HG02571 (cell line): Measurements from ENCODE around the gene NIPSNAP2.
"Not testable (repeated sequence)": the region's sequence is repeated elsewhere in the genome, so short reads cannot be mapped to it uniquely, and the experiment has no call there.

Experiments
- ATAC-seq: cut with Tn5 transposase; IDR thresholded peaks from one replicate; pipeline ENCODE4 v1.9.1; 2021; ENCODE audit warnings: mild to moderate bottlenecking, moderate library complexity; ENCODE audit not compliant: unreplicated experiment

Gene NIPSNAP2

DNA sequence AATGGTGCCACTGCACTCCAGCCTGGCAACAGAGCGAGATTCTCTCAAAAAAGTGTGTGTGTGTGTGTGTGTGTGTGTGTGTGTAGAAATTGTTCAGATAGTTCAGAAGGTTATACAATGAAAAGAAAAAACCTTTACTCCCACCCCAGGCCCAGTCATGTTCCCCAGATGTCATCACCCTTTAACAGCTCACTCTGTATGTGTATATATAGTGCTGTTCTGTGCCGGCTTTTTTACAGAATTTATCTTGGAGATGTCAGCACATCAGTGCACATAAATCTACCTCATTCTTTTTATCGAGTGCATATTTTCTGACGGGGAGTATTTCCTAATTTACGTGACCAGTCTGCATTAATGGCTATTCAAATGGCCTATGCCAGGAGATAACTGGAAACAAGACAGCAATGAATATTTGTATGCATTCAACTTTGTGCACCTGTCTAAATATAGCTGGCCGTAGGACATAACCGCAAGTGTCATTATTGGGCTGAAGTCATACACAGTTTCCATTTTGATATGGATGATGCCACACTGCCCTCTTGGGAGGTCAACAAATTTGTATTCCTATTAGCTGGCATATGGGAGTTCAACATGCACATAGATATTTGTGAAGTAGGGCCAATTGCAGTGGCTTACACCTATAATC lies 11.7 kb downstream of the NIPSNAP2 start:
- ATAC-seq: no peak

DNA sequence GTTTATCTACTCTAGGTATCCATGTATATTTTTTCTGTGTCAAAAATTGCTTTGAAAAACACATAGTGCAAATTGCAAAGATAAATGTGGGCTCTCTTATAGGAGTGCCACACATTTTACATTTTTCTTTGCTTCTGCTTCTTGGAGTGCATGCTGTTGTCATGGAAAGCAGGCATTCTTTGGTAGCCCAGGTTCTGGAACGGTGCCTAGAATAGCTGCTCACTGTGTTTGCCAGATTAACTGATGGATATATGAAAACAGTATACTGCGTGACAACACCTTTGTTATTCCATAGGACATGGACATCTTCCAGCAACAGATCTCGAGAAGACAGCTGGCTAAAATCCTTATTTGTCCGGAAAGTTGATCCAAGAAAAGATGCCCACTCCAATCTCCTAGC lies 13.4 kb downstream of the NIPSNAP2 start:
- ATAC-seq: no peak

DNA sequence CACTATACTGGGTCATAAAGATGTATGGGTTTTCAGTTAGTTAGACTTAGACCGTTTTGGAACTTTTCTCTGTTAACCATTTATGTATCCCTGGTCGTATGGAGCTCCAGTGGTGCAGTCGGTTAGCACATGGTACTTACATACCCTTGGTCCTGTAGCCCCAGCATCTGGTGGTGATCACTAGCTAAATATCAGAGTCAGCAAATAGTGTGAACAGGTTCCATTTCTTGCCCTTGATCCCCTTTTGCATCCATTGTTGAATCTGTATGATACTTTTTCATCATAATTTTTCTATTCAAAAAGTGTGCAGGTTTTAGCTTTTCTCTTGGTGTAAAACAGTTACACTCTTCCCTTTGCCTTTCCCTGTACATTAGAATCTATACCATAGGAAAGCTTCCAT lies 15.9 kb downstream of the NIPSNAP2 start:
- ATAC-seq: no peak

DNA sequence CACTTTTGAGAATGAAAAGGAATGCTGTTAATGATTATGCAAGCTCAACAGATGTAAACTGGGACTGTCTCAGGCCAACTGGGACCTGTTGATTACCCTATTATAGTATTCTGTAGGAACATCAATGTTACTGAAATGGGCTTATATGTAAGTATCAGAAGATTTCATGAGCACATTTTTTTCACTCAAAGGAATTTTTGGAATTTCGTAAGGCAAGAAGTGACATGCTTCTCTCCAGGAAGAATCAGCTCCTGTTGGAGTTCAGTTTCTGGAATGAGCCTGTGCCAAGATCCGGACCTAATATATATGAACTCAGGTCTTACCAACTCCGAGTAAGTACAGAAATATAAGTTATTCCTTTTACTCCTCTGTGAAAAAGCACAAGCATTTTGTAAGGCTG lies 19.2 kb downstream of the NIPSNAP2 start:
- ATAC-seq: no peak

DNA sequence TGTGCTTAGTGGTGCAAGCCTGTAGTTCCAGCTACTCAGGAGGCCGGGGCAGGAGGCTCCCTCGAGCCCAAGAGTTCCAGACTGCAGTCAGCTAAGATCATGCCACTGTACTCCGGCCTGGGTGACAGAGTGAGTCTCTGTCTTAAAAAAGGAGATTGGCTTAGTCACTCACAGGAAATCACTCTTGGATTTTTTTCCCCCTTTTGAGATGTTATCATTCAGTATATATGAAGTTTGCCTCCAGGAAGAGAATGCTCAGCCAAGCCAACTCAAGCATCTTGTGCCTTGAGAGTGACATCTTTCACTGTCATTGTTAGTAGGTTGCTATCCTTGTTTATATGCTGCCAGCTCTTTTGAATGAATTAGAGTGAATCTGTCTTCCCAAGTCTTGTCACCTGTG lies 28.0 kb downstream of the NIPSNAP2 start:
- ATAC-seq: no peak

DNA sequence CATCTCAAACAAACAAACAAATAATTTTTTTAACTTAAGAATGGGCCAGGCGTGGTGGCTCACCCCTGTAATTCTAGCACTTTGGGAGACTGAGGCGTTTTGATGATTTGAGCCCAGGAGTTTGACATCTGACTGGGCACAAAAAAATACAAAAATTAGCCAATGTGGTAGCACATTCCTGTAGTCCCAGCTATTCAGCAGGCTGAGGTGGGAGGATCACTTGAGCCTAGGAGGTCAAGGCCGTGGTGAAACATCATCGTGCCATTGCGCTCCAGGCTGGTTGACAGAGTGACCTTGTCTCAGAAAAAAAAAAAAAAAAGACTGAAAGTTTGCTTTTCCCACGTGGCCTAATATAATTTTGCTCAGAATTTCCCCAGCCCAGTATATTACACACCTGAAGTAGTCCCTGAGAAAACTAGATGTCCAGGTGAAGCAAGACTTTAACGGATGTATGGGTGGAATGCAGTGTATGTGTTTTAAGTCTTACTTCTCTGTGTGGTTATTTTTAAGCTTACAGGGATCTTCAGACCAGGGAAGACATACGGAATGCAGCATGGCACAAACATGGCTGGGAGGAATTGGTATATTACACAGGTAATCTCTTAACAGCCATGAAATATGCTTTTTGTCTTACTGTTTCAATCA lies 32.6 kb downstream of the NIPSNAP2 start:
- no peak for ATAC-seq

DNA sequence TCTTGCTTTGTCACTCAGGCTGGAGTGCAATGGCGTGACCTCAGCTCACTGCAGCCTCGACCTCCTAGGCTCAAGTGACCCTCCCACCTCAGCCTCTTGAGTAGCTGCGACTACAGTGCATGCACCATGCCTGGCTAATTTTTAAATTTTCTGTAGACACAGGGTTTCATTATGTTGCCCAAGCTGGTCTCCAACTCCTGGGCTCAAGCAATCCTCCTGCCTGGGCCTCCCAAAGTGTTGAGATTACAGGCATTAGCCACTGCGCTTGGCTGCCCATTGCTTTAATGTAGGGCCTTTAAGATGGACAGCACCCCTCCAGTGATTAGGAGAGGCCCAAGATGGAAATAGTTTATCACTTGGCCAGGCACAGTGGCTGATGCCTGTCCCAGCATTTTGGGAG lies 39.4 kb downstream of the NIPSNAP2 start:
- no peak for ATAC-seq

DNA sequence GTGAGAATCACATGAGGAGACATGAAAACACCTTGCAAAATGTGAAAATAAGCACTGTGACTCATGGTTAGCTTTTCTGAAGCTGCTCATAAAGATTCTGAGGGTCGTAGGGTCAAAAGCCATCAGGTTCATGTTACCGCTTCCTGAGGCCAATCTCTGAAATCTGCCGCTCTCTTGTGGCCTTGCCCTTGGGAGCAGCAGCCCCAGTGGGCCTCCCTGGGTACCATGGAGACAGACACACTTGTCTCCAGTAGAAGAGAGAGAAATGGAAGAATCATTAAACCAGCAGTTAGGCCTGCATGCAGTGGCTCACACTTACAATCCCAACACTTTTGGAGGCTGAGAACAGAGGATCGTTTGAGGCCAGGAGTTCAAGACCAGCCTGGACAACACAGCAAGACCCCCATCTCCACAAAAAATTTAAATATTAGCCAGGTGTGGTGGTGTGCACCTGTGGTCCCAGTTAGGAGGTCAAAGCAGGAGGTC lies 42.8 kb downstream of the NIPSNAP2 start:
- no peak for ATAC-seq

DNA sequence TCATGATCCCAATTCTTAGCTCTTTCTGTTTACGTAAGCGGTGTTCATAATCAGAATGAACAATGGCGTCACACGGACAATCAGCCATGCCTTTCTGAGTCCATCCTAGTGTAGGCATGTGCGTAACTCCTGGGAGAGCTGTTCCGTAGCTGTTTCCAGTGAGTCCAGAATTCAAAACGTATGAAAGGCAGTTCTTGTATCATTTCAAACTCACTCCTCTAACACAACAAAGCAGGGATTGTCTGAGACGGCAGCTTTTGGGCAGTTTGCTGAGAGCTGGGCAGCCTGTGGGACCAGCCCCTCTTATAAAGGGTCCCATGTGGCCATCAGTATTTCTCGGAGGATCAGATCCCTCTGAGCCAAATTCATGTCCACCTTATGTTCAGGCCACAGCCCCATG lies 43.5 kb downstream of the NIPSNAP2 start:
- ATAC-seq: no peak

DNA sequence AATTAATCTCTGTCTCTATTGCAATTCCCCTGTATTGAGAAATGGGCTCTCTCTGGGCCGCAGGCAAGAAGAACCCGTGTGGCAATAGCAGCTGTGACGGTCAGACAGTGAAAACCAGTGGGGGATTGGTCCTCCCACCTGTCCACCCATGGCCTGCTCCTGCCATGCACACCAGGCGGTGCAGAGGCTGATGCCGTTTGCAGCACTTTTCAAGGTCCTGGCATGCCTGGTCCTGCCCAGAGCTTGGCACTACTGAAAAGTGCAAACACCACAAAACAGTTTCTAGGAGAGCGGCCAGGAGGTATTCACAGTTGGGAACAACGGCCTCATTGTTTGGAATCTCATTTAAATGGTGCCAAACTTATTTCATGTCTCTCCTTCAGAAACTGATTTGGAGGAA lies 45.3 kb downstream of the NIPSNAP2 start:
- ATAC-seq: no peak

DNA sequence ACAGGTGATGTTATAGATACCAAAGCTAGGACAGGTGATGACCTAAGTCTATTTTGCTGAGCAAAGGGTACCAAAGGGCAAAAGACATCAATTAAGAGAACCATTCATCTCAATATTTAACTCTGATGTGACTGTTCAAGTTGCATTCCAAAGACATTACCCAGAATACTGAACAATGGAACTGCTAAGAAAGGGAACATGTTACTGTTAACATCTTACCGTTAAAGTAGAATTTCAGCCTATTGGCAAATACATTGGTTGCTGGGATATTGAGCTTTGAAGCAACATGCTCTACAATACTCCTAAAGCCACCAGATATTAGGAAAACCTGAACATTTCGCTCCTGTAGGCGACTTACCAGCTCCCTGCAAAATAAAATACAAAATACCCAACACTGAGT lies 52.6 kb downstream of the NIPSNAP2 start:
- ATAC-seq: not testable (repeated sequence)

DNA sequence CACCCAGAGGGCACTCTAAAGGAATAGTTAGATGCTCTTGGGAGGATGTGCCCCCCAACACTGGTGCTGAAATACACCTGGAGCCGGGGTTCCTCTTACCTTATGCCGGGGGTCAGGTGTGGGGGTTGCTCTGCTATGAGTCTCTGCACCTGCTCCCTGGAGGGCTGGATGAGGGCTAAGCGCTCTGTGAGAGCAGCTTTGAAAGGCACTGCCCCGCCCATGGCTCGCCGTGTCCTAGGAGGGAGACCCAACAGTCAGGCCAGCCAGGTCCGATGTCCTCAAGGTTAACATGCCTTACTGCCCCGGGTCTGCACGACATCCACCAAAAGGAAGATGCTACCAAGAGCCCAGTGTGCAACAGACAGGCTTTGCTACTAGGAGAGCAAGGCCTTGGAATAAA lies 55.1 kb downstream of the NIPSNAP2 start:
- ATAC-seq: no peak

DNA sequence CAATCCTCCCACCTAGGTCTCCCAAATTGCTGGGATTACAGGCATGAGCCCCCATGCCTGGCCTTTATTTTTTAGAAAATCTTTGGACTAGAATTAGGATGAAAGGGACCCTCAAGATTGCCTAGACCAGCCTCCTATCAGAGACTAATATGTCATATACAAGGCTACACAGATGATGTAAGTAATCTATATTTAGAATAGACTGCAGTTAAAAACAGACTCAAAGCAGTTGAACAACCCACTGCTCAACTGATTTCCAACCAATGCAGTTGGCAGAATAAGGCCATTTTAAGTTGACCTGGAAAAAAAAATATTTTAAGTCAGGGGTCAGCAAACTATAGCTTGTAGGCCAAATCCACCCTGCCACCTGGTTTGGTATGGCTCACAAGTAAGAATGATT lies 59.1 kb downstream of the NIPSNAP2 start:
- ATAC-seq: no peak

DNA sequence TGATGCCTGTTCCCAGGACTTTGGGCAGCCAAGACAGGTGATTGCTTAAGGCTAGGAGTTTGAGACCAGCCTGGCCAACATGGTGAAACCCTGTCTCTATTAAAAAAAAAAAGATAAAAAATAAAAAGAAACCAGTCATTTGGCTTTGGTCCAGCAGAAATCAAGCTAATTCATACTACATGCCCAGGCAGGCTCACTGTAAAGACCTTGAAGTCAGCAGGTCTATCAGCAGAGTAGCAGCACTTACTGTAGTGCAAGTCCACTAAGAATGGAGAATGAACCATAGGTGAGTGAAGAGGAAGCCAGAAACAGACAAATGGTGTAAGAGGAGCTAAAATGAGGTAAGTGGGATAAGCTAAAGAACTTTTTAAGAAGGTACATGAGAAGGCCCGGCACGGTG lies 62.2 kb downstream of the NIPSNAP2 start:
- no peak for ATAC-seq

DNA sequence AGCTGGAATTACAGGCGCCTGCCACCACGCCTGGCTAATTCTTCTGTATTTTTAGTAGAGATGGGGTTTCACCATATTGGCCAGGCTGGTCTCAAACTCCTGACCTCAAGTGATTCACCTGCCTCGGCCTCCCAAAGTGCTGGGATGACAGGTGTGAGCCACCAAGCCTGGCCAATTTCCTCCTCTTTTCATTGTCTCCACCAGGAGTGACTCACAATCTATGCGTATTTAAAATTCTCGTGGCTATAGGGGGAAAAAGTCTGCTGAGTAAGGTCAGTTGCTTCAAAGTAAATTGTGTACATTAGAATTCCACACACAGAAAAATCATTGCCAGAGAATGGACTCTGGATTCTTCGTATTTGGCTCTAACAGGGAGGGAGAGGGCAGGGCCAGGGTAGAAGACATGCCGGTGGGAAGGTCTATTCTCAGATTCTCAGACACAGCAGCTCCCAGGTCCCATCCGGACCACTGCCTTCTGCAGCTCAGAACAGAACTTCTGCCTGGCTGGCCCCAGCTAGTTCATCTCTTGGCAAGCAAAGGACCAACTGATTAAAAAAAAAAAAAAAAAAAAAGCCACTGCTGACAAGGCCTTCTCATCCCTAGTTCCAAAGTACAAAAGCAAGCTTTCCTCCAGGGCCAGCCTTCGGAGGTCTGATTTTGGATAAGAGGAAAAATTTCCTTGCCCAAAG lies 64.7 kb downstream of the NIPSNAP2 start:
- no peak for ATAC-seq

DNA sequence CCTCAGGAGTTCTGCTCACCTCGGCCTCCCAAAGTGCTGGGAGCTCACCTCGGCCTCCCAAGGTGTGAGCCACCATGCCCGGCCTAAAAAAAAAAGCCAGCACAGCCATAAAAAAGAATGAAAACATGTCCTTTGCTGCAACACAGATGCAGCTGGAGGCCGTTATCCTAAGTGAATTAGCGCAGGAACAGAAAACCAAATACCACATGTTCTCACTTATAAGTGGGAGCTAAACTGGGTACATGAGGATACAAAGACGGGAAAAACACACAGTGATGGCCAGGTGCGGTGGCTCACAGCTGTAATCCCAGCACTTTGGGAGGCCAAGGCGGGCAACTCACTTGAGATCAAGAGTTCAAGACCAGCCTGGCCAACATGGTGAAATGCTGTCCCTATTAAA lies 66.0 kb downstream of the NIPSNAP2 start:
- no peak for ATAC-seq

DNA sequence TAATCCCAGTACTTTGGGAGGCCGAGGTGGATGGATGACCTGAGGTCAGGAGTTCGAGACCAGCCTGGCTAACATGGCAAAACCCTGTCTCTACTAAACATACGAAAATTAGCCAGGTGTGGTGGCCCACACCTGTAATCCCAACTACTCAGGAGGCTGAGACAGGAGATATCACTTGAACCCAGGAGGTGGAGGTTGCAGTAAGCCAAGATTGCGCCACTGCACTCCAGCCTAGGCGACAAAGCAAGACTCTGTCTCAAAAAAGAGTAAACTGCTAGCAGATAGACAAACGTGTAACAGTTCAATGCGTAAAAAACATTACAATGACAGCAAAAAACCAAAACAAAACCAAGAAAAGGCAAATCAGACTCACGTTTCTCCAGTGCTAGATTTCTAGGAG lies 67.2 kb downstream of the NIPSNAP2 start:
- ATAC-seq: not testable (repeated sequence)

DNA sequence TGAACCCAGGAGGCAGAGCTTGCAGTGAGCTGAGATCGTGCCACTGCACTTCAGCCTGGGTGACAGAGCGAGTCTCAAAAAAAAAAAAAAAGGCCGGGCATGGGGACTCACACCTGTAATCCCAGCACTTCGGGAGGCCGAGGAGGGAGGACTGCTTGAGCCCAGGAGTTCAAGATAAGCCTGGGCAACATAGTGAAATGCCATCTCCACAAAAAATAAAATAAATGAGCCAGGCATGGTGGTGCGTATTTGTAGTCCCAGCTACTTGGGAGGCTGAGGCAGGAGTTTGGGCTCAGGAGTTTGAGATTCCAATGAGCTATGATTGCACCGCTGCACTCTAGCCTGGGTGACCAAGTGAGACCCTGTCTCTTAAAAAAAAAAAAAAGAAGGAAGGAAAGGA lies 68.2 kb downstream of the NIPSNAP2 start:
- not testable (repeated sequence) for ATAC-seq

DNA sequence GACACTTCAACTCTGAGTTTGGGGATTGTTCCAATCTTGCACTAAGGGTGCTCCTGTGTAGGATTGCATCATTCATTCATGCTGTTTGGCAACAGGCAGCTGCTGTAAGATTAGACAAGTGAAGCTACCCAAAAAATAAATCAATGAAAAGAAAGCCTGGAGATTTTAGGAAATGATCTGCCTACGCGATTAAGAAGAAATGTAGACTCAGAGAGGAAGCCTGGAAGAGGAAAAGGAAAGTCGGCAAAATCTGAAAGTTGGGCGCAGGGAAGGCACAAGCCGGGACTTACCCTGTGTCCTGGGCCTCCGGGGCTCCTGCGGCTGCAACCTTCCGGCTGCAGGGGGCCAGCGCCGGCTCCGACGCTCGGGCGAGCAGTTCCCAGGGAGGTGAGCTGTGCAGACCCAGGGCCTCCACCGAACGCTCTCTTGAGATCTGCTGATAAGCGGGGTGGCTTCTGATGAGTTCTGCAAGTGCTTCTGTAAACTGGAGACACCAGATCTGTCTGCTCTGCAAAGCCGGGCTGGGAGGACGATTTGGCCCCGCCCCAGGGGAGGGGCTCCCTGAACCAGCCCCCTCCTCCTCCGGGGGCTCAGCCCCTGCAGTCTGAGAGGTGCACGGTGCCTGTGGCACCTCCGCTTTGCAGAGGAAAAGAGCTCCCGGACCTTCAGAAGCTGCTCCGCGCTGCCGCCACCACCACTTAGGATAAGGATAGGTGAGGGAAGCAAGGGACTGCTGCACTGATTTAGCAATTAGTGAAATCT lies 69.5 kb downstream of the NIPSNAP2 start:
- ATAC-seq: peak; percentile 97

DNA sequence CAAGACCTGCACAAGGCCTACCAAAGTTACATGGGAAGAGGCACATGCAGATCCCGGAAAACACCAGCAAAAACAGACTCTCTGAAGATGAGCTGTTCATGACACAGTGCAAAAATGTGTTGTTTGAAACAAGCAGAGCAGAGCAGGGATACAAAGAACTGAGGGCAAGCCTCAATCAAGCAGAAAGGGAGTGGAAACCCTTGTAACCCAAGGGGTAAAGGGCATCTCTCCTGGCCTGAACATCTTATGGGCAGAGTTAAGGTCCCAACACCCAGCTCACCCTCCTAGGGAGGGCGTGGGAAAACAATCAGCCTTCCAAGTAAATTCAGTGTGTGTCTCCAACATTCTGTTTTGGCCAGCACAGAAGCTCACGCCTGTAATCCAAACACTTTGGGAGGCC lies 76.3 kb downstream of the NIPSNAP2 start:
- no peak for ATAC-seq

DNA sequence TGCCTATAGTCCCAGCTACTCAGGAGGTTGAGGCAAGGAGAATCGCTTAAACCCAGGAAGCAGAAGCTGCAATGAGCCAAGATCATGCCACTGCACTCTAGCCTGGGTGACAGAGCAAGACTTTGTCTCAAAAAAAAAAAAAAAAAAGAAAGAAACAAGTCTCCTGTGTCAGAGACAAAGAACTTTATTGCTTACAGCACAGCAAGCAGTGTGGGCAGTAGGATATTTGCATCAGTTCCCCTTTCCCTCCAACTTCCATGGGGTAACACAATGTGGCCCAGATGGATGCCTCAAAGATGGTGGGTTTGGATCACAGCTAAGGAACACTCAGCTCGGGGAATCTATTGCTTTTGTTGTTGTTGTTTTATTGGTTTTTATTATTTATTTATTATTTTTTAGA lies 81.4 kb downstream of the NIPSNAP2 start:
- ATAC-seq: not testable (repeated sequence)
